Measurements from ENCODE around the gene NRARP. TPM values are rescaled to one million over a fixed set of nuclear protein-coding genes. Genes with fewer than 3 reads are reported as not detected.

The NRARP gene
- total and polyA plus RNA-seq, 4 donors = 0.48 to 1.3 (median 0.93) TPM; not detected in 1

GRCh38 chr9:137273095-137273490 lies 29.0 kb downstream of the NRARP start:
- no peaks in the 10 kb centered on the region for H3K9me3 ChIP-seq (ENCODE audit: control insufficient read depth in 4 of 4, low read length in 3 of 4)
- no peak overlapping the region for H3K9ac ChIP-seq (ENCODE audit: low read depth in 1 of 2, low read length in 2 of 2)
- H3K4me1 ChIP-seq (ENCODE audit: control insufficient read depth in 4 of 4, insufficient read depth in 4 of 4, low read length in 3 of 4) = peaks cover 9 to 56% (median 29%) of the 10 kb centered on the region in 4 donors
- DNase-seq (ENCODE audit: low spot score) = no peak
- H3K36me3 ChIP-seq (ENCODE audit: control insufficient read depth in 4 of 4, insufficient read depth in 3 of 4, low read depth in 1 of 4, low read length in 3 of 4) = peaks cover 0 to 11% (median 3%) of the 10 kb centered on the region in 4 donors
- TF ChIP-seq RAD21 (IDR thresholded peaks at IDR 0.05) = no peak
- no peak for TF ChIP-seq YY1 (IDR thresholded peaks at IDR 0.05)
- TF ChIP-seq FOXA1 (IDR thresholded peaks at IDR 0.05) = no peak
- no peak for TF ChIP-seq HNF4A (conservative IDR thresholded peaks at IDR 0.05)
- no peak for TF ChIP-seq RXRA (IDR thresholded peaks at IDR 0.05)
- TF ChIP-seq MAX (IDR thresholded peaks at IDR 0.05) = no peak
- TF ChIP-seq GABPA (IDR thresholded peaks at IDR 0.05 in 1 of 2, conservative IDR thresholded peaks at IDR 0.05 in 1 of 2) = no peak
- no peak for TF ChIP-seq REST (IDR thresholded peaks at IDR 0.05)
- no peak for TF ChIP-seq HNF4G (IDR thresholded peaks at IDR 0.05)
- no peak overlapping the region for H3K4me3 ChIP-seq (ENCODE audit: low read depth in 1 of 3, low read length in 3 of 3)
- peak overlapping the region in 1 of 2 donors; percentile 19 for H3K27ac ChIP-seq (ENCODE audit: low read depth in 1 of 2, low read length in 2 of 2)
- H3K27me3 ChIP-seq (ENCODE audit: control insufficient read depth in 4 of 4, insufficient read depth in 4 of 4, low read length in 3 of 4) = no peaks in the 10 kb centered on the region
- WGBS = 87% methylated on average over 13 of the region's 13 CpGs

- Histone ChIP-seq H3K9ac (ENCODE audit: low read depth in 1 of 2, low read length in 2 of 2) (no peak overlapping the region), H3K4me3 (ENCODE audit: low read depth in 1 of 3, low read length in 3 of 3) (no peak overlapping the region), H3K9me3 (ENCODE audit: control insufficient read depth in 4 of 4, low read length in 3 of 4) (no peaks in the 10 kb centered on the region), H3K4me1 (ENCODE audit: control insufficient read depth in 4 of 4, insufficient read depth in 4 of 4, low read length in 3 of 4) (peaks cover 12 to 62% (median 31%) of the 10 kb centered on the region in 4 donors), H3K27me3 (ENCODE audit: control insufficient read depth in 4 of 4, insufficient read depth in 4 of 4, low read length in 3 of 4) (no peaks in the 10 kb centered on the region), H3K36me3 (ENCODE audit: control insufficient read depth in 4 of 4, insufficient read depth in 3 of 4, low read depth in 1 of 4, low read length in 3 of 4) (peaks cover 0 to 13% (median 3%) of the 10 kb centered on the region in 4 donors), H3K27ac (ENCODE audit: low read depth in 1 of 2, low read length in 2 of 2) (peak overlapping the region in 1 of 2 donors; percentile 22)
- no peak for TF ChIP-seq ATF3 (IDR thresholded peaks at IDR 0.05)
- no peak for TF ChIP-seq FOXA2 (IDR thresholded peaks at IDR 0.05)
- no peak for TF ChIP-seq CTCF (IDR thresholded peaks at IDR 0.05; ENCODE audit: low read depth, low read length, missing input control)
- TF ChIP-seq TAF1 (conservative IDR thresholded peaks at IDR 0.05) = no peak
- TF ChIP-seq ZBTB33 (IDR thresholded peaks at IDR 0.05) = no peak
- TF ChIP-seq EGR1 (IDR thresholded peaks at IDR 0.05; ENCODE audit: low read depth in 2 of 2) = no peak
- TF ChIP-seq GABPA (IDR thresholded peaks at IDR 0.05 in 1 of 2, conservative IDR thresholded peaks at IDR 0.05 in 1 of 2) = no peak
- no peak for TF ChIP-seq HNF4G (IDR thresholded peaks at IDR 0.05)
- no peak for TF ChIP-seq RXRA (IDR thresholded peaks at IDR 0.05)
- no peak for TF ChIP-seq MAX (IDR thresholded peaks at IDR 0.05)
- no peak for TF ChIP-seq HNF4A (conservative IDR thresholded peaks at IDR 0.05)
- TF ChIP-seq NR2F2 (IDR thresholded peaks at IDR 0.05) = no peak
- no peak for TF ChIP-seq SP1 (IDR thresholded peaks at IDR 0.05)
- no peak for TF ChIP-seq RAD21 (IDR thresholded peaks at IDR 0.05)
- TF ChIP-seq YY1 (IDR thresholded peaks at IDR 0.05) = no peak
- TF ChIP-seq FOXA1 (IDR thresholded peaks at IDR 0.05) = no peak
- no peak for TF ChIP-seq REST (IDR thresholded peaks at IDR 0.05)
- no peak for TF ChIP-seq JUND (IDR thresholded peaks at IDR 0.05)
- 94% methylated on average over 39 of the region's 39 CpGs for WGBS
- DNase-seq (ENCODE audit: low spot score) = no peak
These were observed 29.6 kb downstream of the NRARP start for GRCh38 chr9:137272241-137273094.

Measured in liver (tissue), 9 donors.